GM23338 (cell line): ENCODE data around the gene CXCL12. TPM values are rescaled to one million over a fixed set of nuclear protein-coding genes. Genes with fewer than 3 reads are reported as not detected.

Experiments
- ATAC-seq: fragments of 200-7000 bp; cut with Tn5 transposase; 3 replicates; pipeline ENCODE4 v1.9.1; 2020
- DNase-seq: peaks from one replicate; pipeline ENCODE4 v3.0.0-alpha.2; 2015; ENCODE audit warnings: low spot score
- H2AFZ ChIP-seq: fragments of 200-600 bp; sonication (generic); 2 replicates; pipeline ENCODE4 v1.8.0; 2016; ENCODE audit warnings: antibody characterized with exemption, mild to moderate bottlenecking, moderate library complexity
- H3F3A ChIP-seq: fragments of 200-600 bp; sonication (generic); replicated peaks from 2 replicates; pipeline ENCODE4 v1.8.0; 2017; ENCODE audit warnings: antibody characterized with exemption, mixed run types, low read depth
- H3K27ac ChIP-seq: fragments of 200-600 bp; sonication (generic); 2 replicates; pipeline ENCODE4 v1.6.1; 2016; ENCODE audit warnings: low read depth
- H3K27me3 ChIP-seq: fragments of 200-600 bp; sonication (generic); 2 replicates; pipeline ENCODE4 v1.8.0; 2016; ENCODE audit warnings: mild to moderate bottlenecking, mixed run types, moderate library complexity; ENCODE audit not compliant: insufficient read depth
- H3K36me3 ChIP-seq: fragments of 200-600 bp; sonication (generic); 2 replicates; pipeline ENCODE4 v1.8.0; 2016; ENCODE audit warnings: mild to moderate bottlenecking; ENCODE audit not compliant: insufficient read depth
- H3K4me1 ChIP-seq: fragments of 200-600 bp; sonication (generic); 2 replicates; pipeline ENCODE4 v1.8.0; 2016; ENCODE audit warnings: mild to moderate bottlenecking, moderate library complexity; ENCODE audit not compliant: insufficient read depth
- H3K4me2 ChIP-seq: fragments of 200-600 bp; sonication (generic); 2 replicates; pipeline ENCODE4 v1.7.1; 2017; ENCODE audit warnings: mixed run types
- H3K4me3 ChIP-seq: fragments of 200-600 bp; sonication (generic); 2 replicates; pipeline ENCODE4 v1.6.1; 2016; ENCODE audit warnings: mixed run types
- H3K79me2 ChIP-seq: fragments of 200-600 bp; sonication (generic); replicated peaks from 2 replicates; pipeline ENCODE4 v1.8.0; 2017; ENCODE audit warnings: mild to moderate bottlenecking; ENCODE audit not compliant: insufficient read depth
- H3K9me2 ChIP-seq: fragments of 200-600 bp; sonication (generic); 2 replicates; pipeline ENCODE4 v1.8.0; 2017; ENCODE audit not compliant: insufficient read depth
- H4K20me1 ChIP-seq: fragments of 200-600 bp; sonication (generic); replicated peaks from 2 replicates; pipeline ENCODE4 v1.8.0; 2017; ENCODE audit warnings: mild to moderate bottlenecking; ENCODE audit not compliant: insufficient read depth
- H3K27ac Mint-ChIP-seq: 2 replicates; pipeline ENCODE4 v1.8.0; 2020; ENCODE audit warnings: inconsistent platforms, mild to moderate bottlenecking, moderate library complexity, mixed read lengths
- H3K27me3 Mint-ChIP-seq: 3 replicates; pipeline ENCODE4 v1.8.0; 2022; ENCODE audit warnings: low read depth, mild to moderate bottlenecking, moderate library complexity, mixed read lengths, inconsistent platforms; ENCODE audit not compliant: insufficient read depth, poor library complexity
- H3K36me3 Mint-ChIP-seq: 3 replicates; pipeline ENCODE4 v1.8.0; 2021; ENCODE audit warnings: low read depth, mild to moderate bottlenecking, inconsistent platforms, moderate library complexity, mixed read lengths
- H3K4me1 Mint-ChIP-seq: 3 replicates; pipeline ENCODE4 v1.8.0; 2020; ENCODE audit warnings: mild to moderate bottlenecking, inconsistent platforms, mixed read lengths
- H3K4me3 Mint-ChIP-seq: 3 replicates; pipeline ENCODE4 v1.8.0; 2021; ENCODE audit warnings: moderate library complexity, mild to moderate bottlenecking, inconsistent platforms, mixed read lengths
- H3K9me3 Mint-ChIP-seq: 3 replicates; pipeline ENCODE4 v1.8.0; 2020; ENCODE audit warnings: moderate library complexity, mild to moderate bottlenecking, inconsistent platforms, mixed read lengths
- EZH2 ChIP-seq: fragments of 200-600 bp; sonication (generic); IDR thresholded peaks from one replicate; pipeline ENCODE4 v1.8.0; 2017; ENCODE audit warnings: antibody characterized with exemption, mild to moderate bottlenecking, low read depth; ENCODE audit not compliant: unreplicated experiment
- EZH2phosphoT487 ChIP-seq: fragments of 200-600 bp; sonication (generic); IDR thresholded peaks from one replicate; pipeline ENCODE4 v1.8.1; 2018; ENCODE audit warnings: antibody characterized with exemption; ENCODE audit not compliant: unreplicated experiment
- JUNB ChIP-seq: IDR thresholded peaks from one replicate; pipeline ENCODE4 v1.6.1; 2016; ENCODE audit warnings: antibody characterized with exemption; ENCODE audit not compliant: unreplicated experiment
- NANOG ChIP-seq: IDR thresholded peaks from 2 replicates; pipeline ENCODE4 v1.6.1; 2016; ENCODE audit warnings: antibody characterized with exemption, borderline replicate concordance
- POLR2AphosphoS5 ChIP-seq: IDR thresholded peaks from 2 replicates; pipeline ENCODE4 v1.6.1; 2016; ENCODE audit warnings: antibody characterized with exemption, low read depth
- REST ChIP-seq: IDR thresholded peaks from one replicate; pipeline ENCODE4 v1.6.1; 2018; ENCODE audit warnings: antibody characterized with exemption; ENCODE audit not compliant: unreplicated experiment
- STAT1 ChIP-seq: IDR thresholded peaks from one replicate; pipeline ENCODE4 v1.6.1; 2016; ENCODE audit warnings: antibody characterized with exemption; ENCODE audit not compliant: unreplicated experiment
- ZNF114 ChIP-seq: fragments of 250-450 bp; sonication (Bioruptor Pico); IDR thresholded peaks from 2 replicates; pipeline ENCODE4 v1.5.0; 2020; ENCODE audit warnings: mild to moderate bottlenecking, moderate library complexity
- ZNF331 ChIP-seq: fragments of 250-450 bp; sonication (Bioruptor Pico); IDR thresholded peaks from 2 replicates; pipeline ENCODE4 v1.5.0; 2020; ENCODE audit warnings: low read depth, mild to moderate bottlenecking, moderate library complexity
- polyA plus RNA-seq: library from polyadenylated mRNA; unstranded; fragments of >200 nt; fragmentation: Nextera tagmentation; extraction: Ambion mirVana; gene quantifications from 2 replicates; pipeline ENCODE4 v1.2.1, GENCODE V29; 2016
- total RNA-seq: library from RNA; depleted of rRNA; stranded (reverse); fragments of >200 nt; shearing (Covaris generic); gene quantifications from 2 replicates; pipeline ENCODE4 v1.2.3, GENCODE V29; 2014
- TF ChIP-seq, protein P1 (sequence below): IDR thresholded peaks from 2 replicates; pipeline ENCODE4 v1.6.1; 2016; ENCODE audit warnings: antibody characterized with exemption
- TF ChIP-seq, protein P2 (sequence below), 2 experiments: fragments of 200-600 bp in 1 of 2; sonication (generic) in 1 of 2; conservative IDR thresholded peaks; 2 replicates each; pipeline versions ENCODE4 v1.5.1 to v1.6.1; 2016 to 2017; ENCODE audit warnings: antibody characterized with exemption in 2 of 2, low read depth in 2 of 2, mild to moderate bottlenecking in 2 of 2, moderate library complexity in 1 of 2

The CXCL12 gene
- total and polyA plus RNA-seq, 2 experiments from 2014 or later = 53.8 to 58.5 TPM

GRCh38 chr10:44417761-44418160 lies 32.9 kb upstream of the CXCL12 start:
- Histone ChIP-seq H3K36me3 (no peaks in the 10 kb centered on the region), H2AFZ (no peak overlapping the region), H3K4me1 (no peaks in the 10 kb centered on the region), H4K20me1 (no peaks in the 10 kb centered on the region), H3K27ac (no peak overlapping the region), H3K79me2 (no peaks in the 10 kb centered on the region), H3K27me3 (no peaks in the 10 kb centered on the region), H3K4me3 (no peak overlapping the region), H3K9me2 (no peaks in the 10 kb centered on the region; the same call in 1 of the 2 replicates), H3K4me2 (no peak overlapping the region), H3F3A (no peaks in the 10 kb centered on the region)
- Mint-ChIP-seq H3K4me3 (no peak overlapping the region), H3K9me3 (peaks cover 23% of the 10 kb centered on the region), H3K27me3 (peaks cover 6% of the 10 kb centered on the region), H3K36me3 (peaks cover 10% of the 10 kb centered on the region), H3K27ac (no peak overlapping the region), H3K4me1 (no peaks in the 10 kb centered on the region)
- DNase-seq (no peak), ATAC-seq (no peak)
- TF ChIP-seq JUNB = no peak
- TF ChIP-seq POLR2AphosphoS5 = no peak
- TF ChIP-seq, protein P1, sequence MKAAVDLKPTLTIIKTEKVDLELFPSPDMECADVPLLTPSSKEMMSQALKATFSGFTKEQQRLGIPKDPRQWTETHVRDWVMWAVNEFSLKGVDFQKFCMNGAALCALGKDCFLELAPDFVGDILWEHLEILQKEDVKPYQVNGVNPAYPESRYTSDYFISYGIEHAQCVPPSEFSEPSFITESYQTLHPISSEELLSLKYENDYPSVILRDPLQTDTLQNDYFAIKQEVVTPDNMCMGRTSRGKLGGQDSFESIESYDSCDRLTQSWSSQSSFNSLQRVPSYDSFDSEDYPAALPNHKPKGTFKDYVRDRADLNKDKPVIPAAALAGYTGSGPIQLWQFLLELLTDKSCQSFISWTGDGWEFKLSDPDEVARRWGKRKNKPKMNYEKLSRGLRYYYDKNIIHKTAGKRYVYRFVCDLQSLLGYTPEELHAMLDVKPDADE = no peak
- TF ChIP-seq STAT1 = no peak
- no peak for TF ChIP-seq ZNF331 (CRISPR knock-in tag)
- TF ChIP-seq NANOG = no peak
- TF ChIP-seq, protein P2, sequence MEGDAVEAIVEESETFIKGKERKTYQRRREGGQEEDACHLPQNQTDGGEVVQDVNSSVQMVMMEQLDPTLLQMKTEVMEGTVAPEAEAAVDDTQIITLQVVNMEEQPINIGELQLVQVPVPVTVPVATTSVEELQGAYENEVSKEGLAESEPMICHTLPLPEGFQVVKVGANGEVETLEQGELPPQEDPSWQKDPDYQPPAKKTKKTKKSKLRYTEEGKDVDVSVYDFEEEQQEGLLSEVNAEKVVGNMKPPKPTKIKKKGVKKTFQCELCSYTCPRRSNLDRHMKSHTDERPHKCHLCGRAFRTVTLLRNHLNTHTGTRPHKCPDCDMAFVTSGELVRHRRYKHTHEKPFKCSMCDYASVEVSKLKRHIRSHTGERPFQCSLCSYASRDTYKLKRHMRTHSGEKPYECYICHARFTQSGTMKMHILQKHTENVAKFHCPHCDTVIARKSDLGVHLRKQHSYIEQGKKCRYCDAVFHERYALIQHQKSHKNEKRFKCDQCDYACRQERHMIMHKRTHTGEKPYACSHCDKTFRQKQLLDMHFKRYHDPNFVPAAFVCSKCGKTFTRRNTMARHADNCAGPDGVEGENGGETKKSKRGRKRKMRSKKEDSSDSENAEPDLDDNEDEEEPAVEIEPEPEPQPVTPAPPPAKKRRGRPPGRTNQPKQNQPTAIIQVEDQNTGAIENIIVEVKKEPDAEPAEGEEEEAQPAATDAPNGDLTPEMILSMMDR (conservative IDR thresholded peaks at IDR 0.05; ENCODE audit: low read depth in 2 of 2) = no peak
- no peak for TF ChIP-seq REST

GRCh38 chr10:44416936-44417335 lies 32.0 kb upstream of the CXCL12 start:
- H3K4me1 Mint-ChIP-seq = no peaks in the 10 kb centered on the region
- Histone ChIP-seq H3K27me3 (no peaks in the 10 kb centered on the region), H3K4me2 (no peak overlapping the region), H3K4me1 (no peaks in the 10 kb centered on the region), H3K27ac (no peak overlapping the region), H2AFZ (peak overlapping the region; percentile 78; the same call in 1 of the 2 replicates), H3K79me2 (no peaks in the 10 kb centered on the region), H3K36me3 (no peaks in the 10 kb centered on the region), H3K4me3 (no peak overlapping the region), H4K20me1 (no peaks in the 10 kb centered on the region), H3K9me2 (no peaks in the 10 kb centered on the region; the same call in 1 of the 2 replicates), H3F3A (no peaks in the 10 kb centered on the region)
- no peak for DNase-seq
- ATAC-seq = no peak
- no peak overlapping the region for H3K27ac Mint-ChIP-seq
- peaks cover 31% of the 10 kb centered on the region for H3K9me3 Mint-ChIP-seq
- peaks cover 6% of the 10 kb centered on the region for H3K27me3 Mint-ChIP-seq
- peaks cover 18% of the 10 kb centered on the region for H3K36me3 Mint-ChIP-seq
- H3K4me3 Mint-ChIP-seq = no peak overlapping the region
- TF ChIP-seq EZH2phosphoT487 (no peak), JUNB (no peak), ZNF114 (CRISPR knock-in tag) (no peak), STAT1 (no peak), POLR2AphosphoS5 (no peak), EZH2 (no peak)
- TF ChIP-seq, protein P2 (conservative IDR thresholded peaks at IDR 0.05; ENCODE audit: low read depth in 2 of 2) = no peak
